ENCODE data around the gene GFY. TPM values are rescaled to one million over a fixed set of nuclear protein-coding genes. Genes with fewer than 3 reads are reported as not detected.
A peak's percentile ranks its signal among the peaks of the same experiment; 100 is the strongest.

Gene GFY
- total and polyA plus RNA-seq, 10 of the 15 experiments (the other 5 are each of a cell fraction or from before 2014, with no cell fraction given), result 0.05 TPM; not detected in 9

DNA sequence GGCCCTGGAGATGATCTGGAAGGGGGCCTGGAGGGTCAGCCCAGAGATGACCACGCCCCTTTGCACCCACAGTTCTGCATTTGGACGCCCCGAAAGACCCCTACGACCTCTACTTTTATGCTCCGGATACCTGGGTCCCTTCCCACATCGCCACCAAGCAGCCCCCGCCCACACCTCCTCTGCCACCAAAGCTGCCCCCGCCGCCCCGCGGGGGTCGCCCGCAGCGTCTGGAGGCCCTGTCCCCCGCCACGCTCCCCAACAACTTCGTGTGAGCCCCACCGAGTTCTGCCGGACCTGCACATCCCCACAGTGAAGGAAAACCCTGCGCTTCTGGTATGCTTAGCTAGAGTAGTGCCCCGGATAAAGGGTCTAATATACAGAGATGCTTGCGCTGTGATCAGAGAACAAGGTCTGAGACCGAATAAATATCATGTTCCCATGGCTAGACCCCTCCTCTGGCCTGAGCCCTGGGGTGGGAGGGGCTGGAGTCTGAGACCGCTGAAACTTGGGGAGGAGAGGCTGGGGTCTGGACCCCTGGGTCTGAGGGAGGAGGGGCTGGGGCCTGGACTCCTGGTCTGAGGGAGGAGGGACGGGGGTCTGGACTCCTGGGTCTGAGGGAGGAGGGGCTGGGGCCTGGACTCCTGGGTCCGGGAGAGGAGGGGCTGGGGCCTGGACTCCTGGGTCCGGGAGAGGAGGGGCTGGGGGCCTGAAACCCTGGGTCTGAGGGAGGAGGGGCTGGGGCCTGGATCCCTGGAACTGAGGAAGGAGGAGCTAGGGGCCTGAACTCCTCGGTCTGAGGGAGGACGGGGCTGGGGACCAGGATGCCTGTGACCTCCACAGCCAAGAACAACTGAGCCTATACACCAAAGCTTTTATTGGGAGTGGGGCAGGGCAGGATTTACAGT is 3.6 kb downstream of the GFY start:
- Histone ChIP-seq H3K4me3 (no peak overlapping the region), H3K9me3 (replicated peaks; ENCODE audit: control insufficient read depth, insufficient read depth, low read length) (no peaks in the 10 kb centered on the region), H4K20me1 (ENCODE audit: control insufficient read depth, insufficient read depth) (no peaks in the 10 kb centered on the region), H3K4me2 (ENCODE audit: control insufficient read depth, insufficient read depth) (no peak overlapping the region), H3K4me1 (ENCODE audit: control insufficient read depth, insufficient read depth, low read length) (no peaks in the 10 kb centered on the region; the same call in 1 of the 2 replicates), H3K79me2 (ENCODE audit: control insufficient read depth, insufficient read depth, low read length) (no peaks in the 10 kb centered on the region), H3K9ac (ENCODE audit: control insufficient read depth, insufficient read depth, low read length) (no peak overlapping the region), H3K27ac (ENCODE audit: control insufficient read depth, insufficient read depth) (no peak overlapping the region), H2AFZ (ENCODE audit: control insufficient read depth, low read depth, low read length) (no peak overlapping the region), H3K27me3 (replicated peaks in 1 of 2; ENCODE audit: control insufficient read depth in 2 of 2, insufficient read depth in 2 of 2, low read length in 1 of 2) (peaks cover 12 to 24% of the 10 kb centered on the region in 2 experiments), H3K36me3 (ENCODE audit: control insufficient read depth in 2 of 2, insufficient read depth in 2 of 2, low read length in 1 of 2) (no peaks in the 10 kb centered on the region)
- CTCF ChIA-PET, result interaction anchor here (0.6 to 1.7 kb wide), 9 partner anchors 9 to 113 kb away, joined by 3 to 8 read pairs (median 3); no protein-coding TSS in a partner anchor
- no peak for DNase-seq (ENCODE audit: low read depth, low spot score)
- BruUV-seq (replicated peaks), result no TSS peak
- in situ Hi-C loops (cut with MboI) (no loop called here), intact Hi-C loops (cut with micrococcal nuclease; ENCODE audit: unreplicated experiment) (no loop called here)
- WGBS (ENCODE audit: insufficient coverage, insufficient replicate concordance, low lambda C conversion rate, missing lambda C conversion rate), result 14% methylated on average over 23 of the region's 29 CpGs
- POLR2A ChIA-PET, result interaction anchor here (0.6 kb wide), 1 partner anchor 160 kb away, joined by 3 read pairs; no protein-coding TSS in a partner anchor
- RAD21 ChIA-PET (ENCODE audit: unreplicated experiment), result no interaction called here
- ATAC-seq, result no peak
- no peak for FAIRE-seq
- SMC1A ChIA-PET (ENCODE audit: uncharacterized antibody, unreplicated experiment), result interaction anchor here (0.8 to 1.5 kb wide), 4 partner anchors 12 to 202 kb away, joined by 3 to 9 read pairs (median 4); no protein-coding TSS in a partner anchor
- TF ChIP-seq SUZ12 (IDR thresholded peaks at IDR 0.05; ENCODE audit: unreplicated experiment) (peak; percentile 6), SREBF2 (IDR thresholded peaks at IDR 0.05; ENCODE audit: low read length) (no peak)

- Histone ChIP-seq H3K4me1 (ENCODE audit: control insufficient read depth, insufficient read depth, low read length) (no peaks in the 10 kb centered on the region; the same call in 1 of the 2 replicates), H4K20me1 (ENCODE audit: control insufficient read depth, insufficient read depth) (no peaks in the 10 kb centered on the region), H3K9me3 (replicated peaks; ENCODE audit: control insufficient read depth, insufficient read depth, low read length) (no peaks in the 10 kb centered on the region), H3K36me3 (ENCODE audit: control insufficient read depth in 2 of 2, insufficient read depth in 2 of 2, low read length in 1 of 2) (no peaks in the 10 kb centered on the region), H3K9ac (ENCODE audit: control insufficient read depth, insufficient read depth, low read length) (no peak overlapping the region), H3K27ac (ENCODE audit: control insufficient read depth, insufficient read depth) (no peak overlapping the region), H3K4me3 (no peak overlapping the region), H2AFZ (ENCODE audit: control insufficient read depth, low read depth, low read length) (no peak overlapping the region), H3K27me3 (replicated peaks in 1 of 2; ENCODE audit: control insufficient read depth in 2 of 2, insufficient read depth in 2 of 2, low read length in 1 of 2) (peaks cover 10 to 24% of the 10 kb centered on the region in 2 experiments), H3K4me2 (ENCODE audit: control insufficient read depth, insufficient read depth) (no peak overlapping the region), H3K79me2 (ENCODE audit: control insufficient read depth, insufficient read depth, low read length) (no peaks in the 10 kb centered on the region)
- intact Hi-C loops (cut with micrococcal nuclease; ENCODE audit: unreplicated experiment) (loop anchor here (1.0 kb wide), 1 partner anchor 38 kb away; no protein-coding TSS in a partner anchor), in situ Hi-C loops (cut with MboI) (no loop called here)
- FAIRE-seq, result no peak
- TF ChIP-seq DPF2 (IDR thresholded peaks at IDR 0.05), result no peak
- no peak for TF ChIP-seq RELB (IDR thresholded peaks at IDR 0.05; ENCODE audit: low read depth)
- TF ChIP-seq ZSCAN29 (IDR thresholded peaks at IDR 0.05), result no peak
- TF ChIP-seq POU2F2 (IDR thresholded peaks at IDR 0.05; ENCODE audit: borderline replicate concordance, low read depth, low read length), result no peak
- no peak for DNase-seq (ENCODE audit: low read depth, low spot score)
- no peak for ATAC-seq
- whole genome bisulfite sequencing (ENCODE audit: insufficient coverage, insufficient replicate concordance, low lambda C conversion rate, missing lambda C conversion rate), result 6% methylated on average over 7 of the region's 9 CpGs
- RAD21 ChIA-PET (ENCODE audit: unreplicated experiment), result interaction anchor here (1.1 to 1.2 kb wide), 2 partner anchors 27 to 39 kb away, joined by 3 read pairs; no protein-coding TSS in a partner anchor
- SMC1A ChIA-PET (ENCODE audit: uncharacterized antibody, unreplicated experiment), result interaction anchor here (1.3 to 1.5 kb wide), 3 partner anchors 13 to 40 kb away, joined by 3 to 9 read pairs (median 6); no protein-coding TSS in a partner anchor
- CTCF ChIA-PET, result interaction anchor here (0.6 to 1.9 kb wide), 9 partner anchors 10 to 124 kb away, joined by 3 to 8 read pairs (median 4); no protein-coding TSS in a partner anchor
- POLR2A ChIA-PET, result no interaction called here
- BruUV-seq (replicated peaks), result no TSS peak
Measured at GRCh38 chr19:49430172-49430677, 5.0 kb downstream of the GFY start.

All from GM12878 (cell line).